Neural crest cell (in vitro differentiated cells): ENCODE data around the gene MANSC4. TPM values are rescaled to one million over a fixed set of nuclear protein-coding genes. Genes with fewer than 3 reads are reported as not detected.
A peak's percentile ranks its signal among the peaks of the same experiment; 100 is the strongest.

Source experiments
- DNase-seq: peaks from one replicate; pipeline ENCODE4 v3.0.0; 2021; ENCODE audit warnings: low read depth, mixed read lengths, low spot score
- H3K27ac Mint-ChIP-seq: one replicate; pipeline ENCODE4 v1.8.0; 2021; ENCODE audit warnings: mild to moderate bottlenecking, mixed read lengths; ENCODE audit not compliant: unreplicated experiment
- H3K27me3 Mint-ChIP-seq: 2 replicates; pipeline ENCODE4 v1.8.0; 2021; ENCODE audit warnings: low read depth, mild to moderate bottlenecking, mixed read lengths
- H3K36me3 Mint-ChIP-seq: 2 replicates; pipeline ENCODE4 v1.8.0; 2021; ENCODE audit warnings: low read depth, mild to moderate bottlenecking, mixed read lengths
- H3K4me1 Mint-ChIP-seq: 2 replicates; pipeline ENCODE4 v1.8.0; 2021; ENCODE audit warnings: mixed read lengths
- H3K4me3 Mint-ChIP-seq: one replicate; pipeline ENCODE4 v1.8.0; 2021; ENCODE audit warnings: mild to moderate bottlenecking, mixed read lengths
- H3K9me3 Mint-ChIP-seq: 2 replicates; pipeline ENCODE4 v1.8.0; 2021; ENCODE audit warnings: mixed read lengths
- CTCF ChIP-seq: fragments of 200-600 bp; sonication (generic); conservative IDR thresholded peaks from 2 replicates; pipeline ENCODE4 v1.5.0; 2021; ENCODE audit warnings: antibody characterized with exemption, mild to moderate bottlenecking
- long read RNA-seq: library from polyadenylated mRNA; unstranded; transcript quantifications from one replicate; pipeline ENCODE4 v2.0.0, GENCODE V29; 2020
- total RNA-seq: library from RNA; stranded (reverse); gene quantifications from 2 replicates; pipeline ENCODE4 v1.2.1, GENCODE V29; 2021

The MANSC4 gene
- total RNA-seq = not detected in 2 replicates
- long read RNA-seq = 0 reads

GRCh38 chr12:27779920-27780611, at the start of gene MANSC4, which contains the start of gene KLHL42:
MANSC4 (minus strand) TSS chr12:27780236; CDS start chr12:27771276, 8,960 bp downstream.
KLHL42 (plus strand) TSS chr12:27780233; CDS start chr12:27780331, 98 bp downstream.
- Mint-ChIP-seq H3K27me3 (no peaks in the 10 kb centered on the region), H3K27ac (peak within 1 kb of the TSS; percentile 96), H3K4me1 (peaks cover 55% of the 10 kb centered on the region), H3K36me3 (peaks cover 11% of the 10 kb centered on the region), H3K4me3 (peak within 1 kb of the TSS; percentile 92), H3K9me3 (no peaks in the 10 kb centered on the region)
- DNase-seq = peak; percentile 63
- TF ChIP-seq CTCF = no peak

- Mint-ChIP-seq H3K27me3 (no peaks in the 10 kb centered on the region), H3K27ac (no peak overlapping the region), H3K9me3 (no peaks in the 10 kb centered on the region), H3K4me3 (no peak overlapping the region), H3K36me3 (no peaks in the 10 kb centered on the region), H3K4me1 (no peaks in the 10 kb centered on the region)
- TF ChIP-seq CTCF = no peak
- DNase-seq = no peak
Observed at GRCh38 chr12:27828196-27828595, 48.2 kb upstream of the MANSC4 start.

GRCh38 chr12:27826076-27826475, 46.0 kb upstream of the MANSC4 start:
- no peak for TF ChIP-seq CTCF
- no peak for DNase-seq
- Mint-ChIP-seq H3K9me3 (no peaks in the 10 kb centered on the region), H3K4me1 (no peaks in the 10 kb centered on the region), H3K36me3 (no peaks in the 10 kb centered on the region), H3K4me3 (no peak overlapping the region), H3K27me3 (peaks cover 2% of the 10 kb centered on the region), H3K27ac (no peak overlapping the region)

GRCh38 chr12:27824126-27824842, 44.2 kb upstream of the MANSC4 start:
- Mint-ChIP-seq H3K27ac (no peak overlapping the region), H3K27me3 (peaks cover 2% of the 10 kb centered on the region), H3K9me3 (no peaks in the 10 kb centered on the region), H3K4me3 (no peak overlapping the region), H3K4me1 (no peaks in the 10 kb centered on the region), H3K36me3 (no peaks in the 10 kb centered on the region)
- TF ChIP-seq CTCF = no peak
- DNase-seq = no peak

GRCh38 chr12:27823038-27823437, 43.0 kb upstream of the MANSC4 start:
- Mint-ChIP-seq H3K27me3 (peaks cover 2% of the 10 kb centered on the region), H3K36me3 (no peaks in the 10 kb centered on the region), H3K9me3 (no peaks in the 10 kb centered on the region), H3K4me3 (no peak overlapping the region), H3K27ac (no peak overlapping the region), H3K4me1 (no peaks in the 10 kb centered on the region)
- no peak for DNase-seq
- TF ChIP-seq CTCF = no peak
